Forelimb muscle (tissue), 1 donor: ENCODE results near the gene TPRKB. TPM values are rescaled to one million over a fixed set of nuclear protein-coding genes. Genes with fewer than 3 reads are reported as not detected.
"Not testable (repeated sequence)": the region's sequence is repeated elsewhere in the genome, so short reads cannot be mapped to it uniquely, and the experiment has no call there.

Experiments
- DNase-seq: peaks from one replicate; pipeline ENCODE4 v3.0.0-alpha.2; 2013; ENCODE audit warnings: low read depth
- polyA plus RNA-seq: library from polyadenylated mRNA; unstranded; fragments of 120-200 nt; gene quantifications from one replicate; pipeline ENCODE4 v1.2.1, GENCODE V29; 2013; ENCODE audit not compliant: insufficient read length

TPRKB gene
- 42.3 TPM for polyA plus RNA-seq

DNA sequence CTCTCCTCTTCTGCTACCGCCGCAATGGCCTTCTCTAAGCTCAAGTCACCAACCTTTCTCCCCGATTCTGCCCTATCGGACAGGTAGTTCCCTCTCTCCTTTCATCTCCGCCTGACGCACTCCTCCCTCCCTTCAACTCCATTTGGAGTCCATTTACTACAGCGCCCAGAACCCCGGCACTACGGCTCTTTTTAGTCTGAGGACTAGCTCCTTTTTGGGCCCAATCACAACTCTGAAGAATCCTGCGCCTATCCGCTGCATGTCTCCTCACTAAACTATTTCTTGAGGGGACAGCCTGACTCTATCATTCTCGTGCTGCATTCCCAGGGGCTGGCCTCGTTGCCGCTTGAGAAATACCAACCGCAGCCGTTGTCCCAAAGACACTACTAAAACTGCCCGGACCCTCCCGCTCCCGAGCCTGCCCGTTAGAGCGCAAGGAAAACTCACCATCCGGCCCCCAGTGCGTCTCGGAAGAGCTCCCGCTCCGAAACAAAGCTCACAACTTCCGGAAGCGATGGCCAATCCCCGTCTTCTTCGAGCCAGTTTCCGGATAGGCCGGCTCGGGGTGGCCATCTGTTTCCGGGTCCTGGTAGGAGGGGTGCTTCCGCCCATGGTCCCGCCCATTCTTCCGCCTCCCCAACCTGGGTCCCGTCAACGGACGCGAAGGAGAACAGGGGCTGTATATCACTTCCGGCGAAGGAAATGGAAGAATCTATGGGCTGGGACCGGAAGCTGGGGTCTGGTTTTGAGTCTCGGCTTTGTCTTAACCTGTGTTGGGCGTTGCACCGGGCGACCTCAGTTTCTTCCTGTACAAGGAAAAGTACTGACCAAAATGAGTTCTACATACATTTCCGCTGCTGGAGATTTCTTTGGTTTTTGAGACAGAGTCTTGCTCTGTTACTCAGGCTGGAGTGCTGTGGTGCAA lies at the start of gene TPRKB:
Gene TPRKB (minus strand): TSS at position 491 of the 925 bp plus-strand sequence. CDS start 2,776 bp downstream, outside the sequence.
- peak; percentile 92 for DNase-seq

DNA sequence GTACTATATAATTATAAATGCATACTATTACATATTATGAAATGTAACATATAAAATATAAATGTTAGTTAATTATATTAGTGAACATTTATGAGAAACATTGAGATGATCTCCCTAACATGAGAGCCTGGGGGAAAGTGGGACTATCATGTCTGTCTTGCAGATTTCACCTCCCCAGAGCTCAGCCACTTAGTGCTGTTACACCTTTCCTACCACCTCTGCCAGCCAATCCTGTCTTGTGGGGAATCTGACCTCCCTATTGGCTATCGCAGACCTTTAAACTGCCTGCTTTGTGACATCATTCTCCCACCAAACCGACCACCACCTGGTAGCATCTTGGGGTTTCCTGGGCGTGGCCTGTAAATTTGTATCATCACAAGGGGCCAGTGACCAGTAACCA lies 46.7 kb upstream of the TPRKB start, which contains the start of gene C2orf78:
Gene C2orf78 (plus strand): TSS at position 301 of the 400 bp plus-strand sequence. CDS start 127 bp downstream, outside the sequence.
- DNase-seq: not testable (repeated sequence)

GRCh38 chr2:73783402-73783801 lies 46.3 kb upstream of the TPRKB start:
- DNase-seq: not testable (repeated sequence)

DNA sequence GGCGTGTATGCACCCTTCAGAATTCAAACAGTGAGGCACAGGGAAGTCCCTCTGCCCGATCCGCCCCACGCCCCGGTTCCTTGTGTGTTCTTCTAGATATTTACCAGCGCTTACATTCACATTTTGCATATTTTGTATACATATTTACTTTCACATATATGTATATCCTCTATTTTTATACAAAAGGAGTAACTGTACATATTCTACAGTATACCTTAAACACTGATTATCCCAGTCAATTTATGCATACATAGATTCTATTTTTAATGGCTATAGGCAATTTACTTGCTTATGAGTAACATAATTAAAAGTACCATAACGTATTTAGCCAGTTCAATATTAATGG lies 43.1 kb upstream of the TPRKB start:
- DNase-seq: no peak

GRCh38 chr2:73779467-73780236 lies 42.5 kb upstream of the TPRKB start, which contains the start of gene DUSP11:
Gene DUSP11 (minus strand): TSS chr2:73780103. CDS start chr2:73779974, 129 bp downstream.
- DNase-seq: peak; percentile 92

DNA sequence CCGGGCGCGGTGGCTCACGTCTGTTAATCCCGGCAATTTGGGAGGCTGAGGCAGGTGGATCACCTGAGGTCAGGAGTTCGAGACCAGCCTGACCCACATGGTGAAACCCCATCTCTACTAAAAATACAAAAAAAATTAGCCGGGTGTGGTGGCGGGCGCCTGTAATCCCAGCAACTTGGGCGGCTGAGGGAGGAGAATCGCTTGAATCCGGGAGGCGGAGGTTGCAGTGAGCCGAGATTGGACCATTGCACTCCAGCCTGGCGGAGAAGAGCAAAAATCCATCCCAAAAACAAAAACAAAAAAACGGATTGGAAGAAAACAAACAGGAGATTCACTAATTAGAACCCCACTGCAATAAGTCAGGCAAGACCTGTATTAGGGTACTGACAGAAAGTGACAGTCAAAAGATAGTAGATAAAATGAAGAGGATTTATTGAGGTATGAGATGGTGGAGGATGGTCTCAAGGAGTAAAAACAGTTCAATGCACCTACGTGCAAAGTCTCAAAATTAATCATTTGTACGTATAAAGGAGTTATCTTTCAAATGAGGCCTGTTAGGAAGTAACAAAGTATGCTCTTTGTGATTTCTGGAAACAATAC lies 41.8 kb upstream of the TPRKB start:
- DNase-seq: not testable (repeated sequence)

DNA sequence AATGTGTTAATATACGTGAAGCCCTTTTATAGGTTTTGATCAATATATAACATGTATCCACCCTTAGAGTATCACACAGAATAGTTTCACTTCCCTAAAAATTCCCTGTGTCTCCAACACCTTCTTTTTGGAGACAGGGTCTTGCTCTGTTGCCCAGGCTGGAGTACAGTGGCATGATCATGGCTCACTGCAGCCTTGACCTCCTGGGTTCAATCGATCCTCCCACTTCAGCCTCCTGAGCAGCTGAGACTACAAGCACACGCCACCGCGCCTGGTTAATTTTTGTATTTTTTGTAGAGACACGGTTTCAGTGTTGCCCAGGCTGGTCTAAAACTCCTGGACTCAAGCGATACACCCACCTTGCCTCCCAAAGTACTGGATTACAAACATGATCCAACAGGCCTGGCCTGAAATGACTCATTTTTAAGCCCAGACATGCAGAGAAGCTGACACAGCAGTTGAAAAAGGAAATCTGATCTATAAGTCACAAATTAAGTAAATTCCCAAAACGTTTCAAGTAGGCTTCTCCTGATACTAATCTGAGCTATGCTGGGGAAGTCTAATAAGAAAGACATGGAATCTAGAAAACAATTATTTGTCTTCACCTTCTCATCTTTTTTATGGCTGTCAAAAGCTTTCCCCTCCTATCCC lies 39.8 kb upstream of the TPRKB start:
- no peak for DNase-seq

- DNase-seq: no peak
These were observed 39.2 kb upstream of the TPRKB start for GRCh38 chr2:73776381-73776780.

DNA sequence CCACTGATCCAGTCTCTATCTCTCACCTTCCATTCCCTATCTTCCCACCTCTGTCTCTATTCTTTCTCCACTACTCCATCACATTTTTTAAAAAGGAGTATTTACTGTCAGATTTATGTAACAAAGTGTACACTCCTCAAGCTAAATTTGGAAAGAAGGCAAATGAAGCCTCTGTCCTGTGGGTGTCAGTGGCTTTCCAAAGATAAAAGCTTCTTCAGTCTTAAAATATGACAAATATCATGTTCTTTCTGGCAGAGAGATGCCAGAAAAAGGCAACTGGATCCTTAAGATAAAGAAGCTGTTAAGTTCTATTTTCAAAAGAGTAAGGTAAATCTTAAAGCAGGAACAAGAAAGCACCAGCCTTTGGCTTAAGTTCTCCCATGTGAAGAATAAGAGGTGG lies 35.7 kb upstream of the TPRKB start:
- no peak for DNase-seq

DNA sequence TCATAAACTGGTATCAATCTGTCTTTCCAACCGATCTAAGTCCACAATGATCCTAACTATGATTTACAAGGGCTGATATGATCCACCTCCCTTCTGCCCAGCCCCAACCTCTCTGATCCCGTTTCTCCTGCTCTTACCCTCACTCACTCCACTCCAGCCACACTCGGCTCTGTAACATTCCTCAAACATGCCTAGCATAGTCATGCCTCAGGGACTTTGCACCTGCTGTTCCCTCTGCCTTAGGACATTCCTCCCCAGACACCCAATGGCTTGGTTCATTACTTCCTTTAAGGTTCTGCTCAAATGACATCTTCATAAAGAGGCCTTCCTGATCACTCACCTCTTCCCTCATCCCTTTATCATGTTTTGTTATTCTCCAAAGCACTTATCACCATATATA lies 33.6 kb upstream of the TPRKB start:
- DNase-seq: no peak

DNA sequence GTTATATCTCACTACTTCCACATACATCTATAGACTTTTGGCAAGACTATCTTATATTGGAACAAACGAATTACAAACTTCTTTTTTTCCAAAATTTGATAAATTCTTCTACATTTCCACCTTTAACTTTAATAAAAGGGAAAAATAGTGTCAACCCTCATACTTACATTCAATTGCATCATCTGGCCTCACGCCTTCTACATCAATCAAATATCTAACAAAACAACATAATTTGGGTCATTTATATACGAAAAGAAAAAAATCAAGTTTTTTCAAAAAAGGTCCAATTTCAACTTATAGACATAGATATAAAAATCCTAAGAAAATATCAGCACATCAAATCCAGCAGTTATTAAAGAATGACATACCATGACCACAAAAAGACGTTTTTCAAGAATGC lies 29.8 kb upstream of the TPRKB start:
- DNase-seq: no peak

DNA sequence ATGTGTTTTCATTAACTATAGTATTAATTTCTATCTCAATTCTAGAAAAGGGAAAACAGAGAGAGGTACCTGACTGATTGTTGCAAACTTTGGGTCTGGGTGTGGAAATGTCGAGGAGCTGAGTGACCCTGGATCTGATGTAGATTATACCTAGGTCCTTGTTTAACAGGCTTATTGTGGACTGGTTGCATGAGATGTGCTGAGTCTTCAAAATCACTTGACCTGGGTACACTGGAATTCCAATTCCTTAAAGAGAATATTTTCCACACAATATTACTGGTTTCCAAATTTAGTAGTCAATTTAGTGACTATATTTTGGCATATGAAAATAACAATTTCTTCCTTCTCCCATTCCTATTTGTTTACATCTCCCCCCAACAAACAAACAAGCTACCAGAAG lies 29.2 kb upstream of the TPRKB start:
- no peak for DNase-seq

DNA sequence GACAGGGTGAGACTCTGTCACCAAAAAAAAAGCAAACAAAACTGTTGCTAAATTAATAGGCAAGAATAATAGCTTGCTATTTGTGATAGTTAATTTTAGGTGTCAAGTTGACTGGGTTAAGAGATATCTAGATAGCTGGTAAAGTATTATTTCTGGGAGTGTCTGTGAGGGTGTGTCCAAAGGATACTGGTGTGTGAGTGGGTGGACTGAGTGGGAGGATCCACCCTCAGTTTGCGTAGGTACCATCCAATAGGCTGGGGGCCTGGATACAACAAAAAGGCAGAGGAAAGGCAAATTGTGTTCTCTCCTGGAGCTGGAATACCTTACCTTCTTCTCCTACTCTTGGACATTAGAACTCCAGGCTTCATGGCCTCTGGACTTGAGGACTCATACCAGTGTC lies 27.8 kb upstream of the TPRKB start:
- no peak for DNase-seq

GRCh38 chr2:73762571-73762970 lies 25.4 kb upstream of the TPRKB start:
- DNase-seq: no peak

- no peak for DNase-seq
These were observed 22.8 kb upstream of the TPRKB start for GRCh38 chr2:73759904-73760303.

DNA sequence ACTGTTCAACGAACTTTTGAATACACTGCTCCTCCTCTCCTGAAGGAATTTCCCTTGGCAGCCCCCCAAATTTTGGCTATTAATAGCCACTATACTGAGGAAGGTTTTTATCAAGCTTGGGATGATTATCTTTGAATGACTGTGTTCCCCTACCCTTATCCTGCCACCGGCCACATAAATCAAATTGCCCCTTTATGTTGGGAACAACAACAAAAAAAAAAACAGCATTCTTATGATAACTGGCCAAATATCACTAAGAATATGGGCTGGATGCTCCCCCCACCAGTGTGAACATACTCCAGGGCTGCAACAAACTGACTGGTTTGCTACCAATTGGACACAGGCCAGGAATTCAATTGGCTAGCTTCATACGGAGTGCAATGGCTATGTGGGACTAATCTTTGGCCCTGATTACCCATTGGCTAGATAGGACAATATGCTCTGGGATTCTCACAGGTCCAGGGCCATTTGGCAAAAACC lies 22.2 kb upstream of the TPRKB start:
- DNase-seq: no peak

DNA sequence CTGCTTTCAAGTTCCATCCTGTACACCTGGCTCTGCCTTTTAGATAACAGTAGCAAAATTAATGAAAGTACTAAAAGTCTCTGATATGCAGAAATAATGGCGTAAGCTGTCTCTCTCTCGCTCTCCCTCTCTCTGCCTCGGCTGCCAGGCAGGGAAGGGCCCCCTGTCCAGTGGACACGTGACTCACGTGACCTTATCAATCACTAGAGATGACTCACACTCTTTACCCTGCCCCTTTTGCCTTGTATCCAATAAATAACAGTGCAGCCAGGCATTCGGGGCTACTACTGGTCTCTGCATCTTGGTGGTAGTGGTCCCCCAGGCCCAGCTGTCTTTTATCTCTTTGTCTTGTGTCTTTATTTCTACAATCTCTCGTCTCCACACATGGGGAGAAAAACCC lies 17.2 kb upstream of the TPRKB start:
- not testable (repeated sequence) for DNase-seq

GRCh38 chr2:73749314-73749713 lies 12.2 kb upstream of the TPRKB start:
- DNase-seq: no peak

DNA sequence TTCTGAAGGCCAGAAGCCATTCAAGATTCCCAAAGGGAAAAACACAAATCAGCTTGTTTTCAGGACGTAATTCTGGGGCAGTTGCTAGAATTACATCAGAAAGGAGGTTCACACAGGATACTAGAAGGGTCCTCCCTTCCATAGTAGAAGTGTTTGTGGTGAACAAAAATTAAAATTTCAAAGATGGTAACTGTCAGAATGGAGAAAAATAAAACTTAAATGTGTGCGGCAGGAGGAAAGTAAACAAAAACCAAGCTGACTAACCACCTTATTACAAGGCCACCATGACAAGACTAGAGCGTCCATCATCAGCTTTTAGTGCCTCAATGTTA lies 9.7 kb upstream of the TPRKB start:
- no peak for DNase-seq

GRCh38 chr2:73746015-73746876 lies 9.1 kb upstream of the TPRKB start:
- no peak for DNase-seq

DNA sequence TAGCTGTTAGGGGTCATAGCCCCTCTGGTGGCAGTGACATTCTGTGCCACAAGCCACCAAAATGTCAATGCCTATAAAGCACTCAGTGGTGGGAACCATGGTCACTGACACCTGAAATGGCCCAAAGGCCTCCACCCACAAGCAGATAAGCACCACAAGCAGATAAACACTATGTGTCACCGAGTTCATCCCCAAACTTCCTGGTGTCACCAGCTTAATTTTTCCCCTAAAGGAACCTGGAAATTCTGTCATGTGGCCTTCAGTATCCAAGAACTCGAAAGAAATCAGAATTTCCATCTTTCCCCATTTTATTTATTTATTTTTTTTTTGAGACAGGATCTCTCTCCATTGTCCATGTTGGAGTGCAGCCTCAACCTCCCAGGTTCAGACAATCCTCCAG lies 3.6 kb upstream of the TPRKB start:
- DNase-seq: no peak
